HG03457 (cell line): Measurements from ENCODE around the gene SULT2B1.

ENCODE experiments used
- ATAC-seq: cut with Tn5 transposase; IDR thresholded peaks from one replicate; pipeline ENCODE4 v1.9.1; 2021; ENCODE audit warnings: moderate number of reproducible peaks; ENCODE audit not compliant: unreplicated experiment

SULT2B1 gene

GRCh38 chr19:48646722-48647216 lies 94.8 kb downstream of the SULT2B1 start:
- no peak for ATAC-seq

- ATAC-seq, result no peak
These were observed 96.2 kb downstream of the SULT2B1 start for GRCh38 chr19:48648134-48648533.
